SKM-1 (cell line): ENCODE data around the gene SEC31A.
A peak's percentile ranks its signal among the peaks of the same experiment; 100 is the strongest.
"Not testable (repeated sequence)": the region's sequence is repeated elsewhere in the genome, so short reads cannot be mapped to it uniquely, and the experiment has no call there.

Experiments used
- DNase-seq: peaks from one replicate; lab custom pipeline; 2025; ENCODE audit not compliant: unreplicated experiment; lab: John Stamatoyannopoulos, UW

SEC31A gene

DNA sequence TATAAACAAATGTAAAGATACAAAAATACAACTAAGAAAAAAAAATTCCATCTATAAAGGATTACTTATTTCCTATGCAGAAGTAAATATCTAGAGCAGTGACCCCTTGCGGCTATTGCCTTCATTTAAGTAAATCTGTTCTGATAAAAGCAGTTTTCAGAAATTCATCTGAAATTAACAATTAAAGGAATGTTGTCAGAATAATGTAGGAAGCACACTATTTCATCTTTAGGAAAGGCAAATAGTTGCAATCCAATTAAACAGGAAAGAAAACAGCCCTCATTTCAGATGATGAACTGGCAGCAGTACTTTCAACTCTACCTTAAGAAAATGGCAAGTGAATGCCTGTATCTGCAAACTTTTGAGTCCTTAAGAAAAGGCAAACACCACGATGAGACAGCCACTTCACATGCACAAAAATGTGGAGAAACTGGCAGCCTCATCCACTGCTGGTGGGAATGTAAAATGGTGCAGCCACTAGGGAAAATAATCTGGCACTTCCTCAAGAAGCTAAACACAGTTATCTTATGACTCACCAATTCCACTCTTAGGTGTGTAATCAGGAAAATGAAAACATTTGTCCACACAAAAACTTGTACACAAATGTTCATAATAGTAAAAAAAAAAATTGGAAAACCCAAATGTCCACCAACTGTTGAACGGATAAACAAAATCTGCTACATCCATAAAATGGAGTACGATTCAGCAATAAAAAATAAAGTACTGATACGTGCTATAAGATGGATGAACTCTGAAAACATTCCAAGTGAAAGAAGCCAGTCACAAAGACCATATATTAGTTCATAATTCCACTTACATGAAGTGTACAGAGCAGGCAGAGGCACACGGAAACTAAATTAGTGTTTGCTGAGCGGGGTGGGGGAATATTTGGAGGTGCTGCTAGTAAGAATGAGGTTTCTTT, 7.6 kb upstream of the SEC31A start:
- DNase-seq, result no peak

- DNase-seq, result no peak
These were observed 5.8 kb upstream of the SEC31A start for GRCh38 chr4:82896755-82897154.

DNA sequence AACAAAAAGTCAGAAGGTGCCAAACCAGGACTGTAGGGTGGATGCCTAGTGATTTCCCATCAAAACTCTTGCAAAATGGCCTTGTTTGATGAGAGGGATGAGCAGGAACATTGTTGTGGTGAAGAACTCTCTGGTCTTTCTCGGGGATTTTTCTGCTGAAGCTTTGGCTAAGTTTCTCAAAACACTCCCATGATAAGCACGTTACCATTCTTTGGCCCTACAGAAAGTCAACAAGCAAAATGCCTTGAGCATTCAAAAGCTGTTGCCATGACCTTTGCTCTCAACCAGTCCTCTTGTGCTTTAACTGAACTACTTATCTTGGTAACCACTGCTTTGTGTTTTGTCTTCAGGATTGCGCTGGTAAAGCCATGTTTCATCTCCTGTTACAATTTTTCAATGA, 3.0 kb upstream of the SEC31A start:
- DNase-seq, result no peak

- no peak for DNase-seq
These were observed 1.5 kb upstream of the SEC31A start for GRCh38 chr4:82892467-82892802.

GRCh38 chr4:82891707-82892466, 934 bp upstream of the SEC31A start:
- no peak for DNase-seq

DNA sequence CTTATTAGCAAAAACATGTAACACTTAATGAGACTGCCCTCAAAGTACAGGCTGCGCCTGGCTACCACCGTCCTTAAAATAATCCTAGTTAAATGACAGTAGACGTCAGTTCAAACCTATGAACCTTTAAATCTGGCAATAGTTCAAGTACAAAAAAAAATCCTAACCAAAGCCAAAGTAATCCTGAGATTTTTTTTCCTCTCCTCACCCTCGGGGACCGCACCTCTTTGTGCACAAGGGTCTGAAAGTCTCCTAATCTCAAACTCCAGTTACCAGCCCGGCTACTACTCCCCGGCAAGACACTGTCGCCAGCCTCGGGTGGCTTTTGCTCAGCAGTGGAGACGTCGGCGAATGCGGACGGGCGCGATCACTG, 439 bp downstream of the SEC31A start:
- no peak for DNase-seq

DNA sequence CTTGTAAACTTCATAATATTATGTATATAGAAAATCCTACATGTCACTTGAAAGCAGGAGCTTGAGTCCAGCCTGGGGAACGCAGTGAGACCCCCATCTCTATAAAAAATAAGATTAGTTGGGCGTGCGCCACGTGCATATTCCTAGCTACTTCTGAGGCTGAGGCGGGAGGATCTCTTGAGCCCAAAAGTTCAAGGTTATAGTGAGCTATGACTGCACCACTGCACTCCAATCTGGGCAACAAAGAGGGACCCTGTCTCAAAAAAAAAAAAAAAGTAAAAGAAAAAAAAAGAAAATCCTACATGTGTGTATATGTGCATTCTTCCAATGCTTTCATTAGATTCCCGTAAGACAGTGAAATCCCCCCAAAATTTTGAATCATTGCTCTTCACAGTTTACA, 1.7 kb downstream of the SEC31A start:
- no peak for DNase-seq

- no peak for DNase-seq
These were observed 4.6 kb downstream of the SEC31A start for GRCh38 chr4:82886147-82886942.

GRCh38 chr4:82885410-82885809, 5.5 kb downstream of the SEC31A start:
- no peak for DNase-seq

- no peak for DNase-seq
These were observed 22.4 kb downstream of the SEC31A start for GRCh38 chr4:82868572-82868971.

- no peak for DNase-seq
These were observed 24.1 kb downstream of the SEC31A start for GRCh38 chr4:82866706-82867385.

DNA sequence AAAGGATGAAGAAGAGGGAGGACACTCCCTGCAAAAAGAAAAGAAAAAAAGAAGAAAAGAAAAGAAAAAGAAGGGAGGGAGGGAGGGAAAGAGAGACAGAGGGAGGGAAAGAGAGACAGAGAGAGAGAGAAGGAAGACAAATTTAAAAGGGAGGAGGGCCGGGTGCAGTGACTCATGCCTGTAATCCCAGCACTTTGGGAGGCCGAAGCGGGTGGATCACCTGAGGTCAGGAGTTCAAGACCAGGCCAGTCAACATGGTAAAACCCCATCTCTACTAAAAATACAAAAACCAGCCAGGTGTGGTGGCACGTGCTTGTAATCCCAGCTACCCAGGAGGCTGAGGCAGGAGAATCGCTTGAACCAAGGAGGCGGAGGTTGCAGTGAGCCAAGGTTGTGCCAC, 24.9 kb downstream of the SEC31A start:
- DNase-seq, result not testable (repeated sequence)

- peak; percentile 73 for DNase-seq
These were observed 25.4 kb downstream of the SEC31A start for GRCh38 chr4:82865592-82865991.

DNA sequence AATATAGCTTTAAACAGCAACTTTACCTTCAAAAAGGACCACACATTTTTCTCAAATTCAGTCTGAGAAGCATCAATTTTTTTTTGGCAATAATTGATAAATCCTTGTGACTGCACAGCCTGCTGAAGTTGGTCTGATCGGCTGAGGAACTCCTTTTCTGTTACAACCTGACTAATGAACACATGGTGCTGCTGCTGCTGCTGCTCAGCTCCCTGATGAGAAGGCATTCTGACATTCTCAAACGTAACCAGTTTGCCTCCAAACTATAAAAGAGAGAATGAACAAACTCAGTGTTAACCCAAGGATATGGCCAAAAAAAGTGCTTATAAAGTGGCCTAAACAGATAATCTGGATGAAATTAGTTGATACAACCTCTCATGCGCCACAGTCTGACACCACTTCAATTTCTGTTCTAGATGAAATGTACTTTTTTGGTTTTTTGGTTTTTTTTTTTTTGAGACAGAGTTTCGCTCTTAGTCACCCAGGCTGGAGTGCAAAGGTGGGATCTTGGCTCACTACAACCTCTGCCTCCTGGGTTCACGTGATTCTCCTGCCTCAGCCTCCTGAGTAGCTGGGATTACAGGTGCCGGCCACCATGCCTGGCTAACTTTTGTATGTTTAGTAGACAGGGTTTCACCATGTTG, 26.5 kb downstream of the SEC31A start:
- DNase-seq, result no peak

DNA sequence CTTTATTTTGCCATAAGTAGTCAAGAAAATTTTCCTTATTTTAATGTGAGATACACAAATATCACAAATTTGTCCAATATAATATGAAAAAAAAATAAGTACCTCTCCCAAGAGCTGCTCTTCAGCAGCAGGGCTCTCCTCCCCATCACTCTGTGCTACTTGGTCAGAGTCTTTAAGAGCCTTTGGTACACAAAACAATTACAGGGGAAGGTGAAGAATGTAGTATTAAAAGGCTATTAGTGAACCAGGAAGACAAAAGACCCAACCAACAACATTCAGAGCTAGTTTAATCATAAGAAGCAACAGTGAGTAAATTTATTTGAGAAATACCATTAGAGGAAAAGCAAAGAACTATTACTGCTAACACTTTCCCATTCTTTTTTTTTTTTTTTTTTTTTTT, 29.4 kb downstream of the SEC31A start:
- DNase-seq, result no peak

GRCh38 chr4:82860487-82860886, 30.5 kb downstream of the SEC31A start:
- not testable (repeated sequence) for DNase-seq

- no peak for DNase-seq
These were observed 38.1 kb downstream of the SEC31A start for GRCh38 chr4:82852751-82853285.

GRCh38 chr4:82851885-82852750, 38.8 kb downstream of the SEC31A start:
- peak; percentile 7 for DNase-seq

DNA sequence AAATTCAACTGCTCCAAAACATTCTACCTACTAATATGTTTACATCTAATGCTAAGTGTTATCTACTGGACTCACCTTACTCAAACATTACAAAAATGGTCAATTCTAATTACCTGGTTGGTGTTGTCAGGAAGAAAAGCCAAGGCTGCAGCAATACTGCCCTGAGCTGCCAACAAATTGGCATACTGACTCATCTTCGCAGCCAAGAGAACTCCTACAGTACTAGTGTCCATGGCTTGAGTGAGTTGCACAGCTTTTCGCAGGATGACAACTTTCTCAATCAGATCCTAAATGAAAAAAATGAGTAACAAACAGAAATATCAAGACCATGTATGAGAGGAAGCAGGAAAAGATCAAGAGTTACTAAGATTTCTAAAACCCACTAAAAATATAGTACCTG, 39.6 kb downstream of the SEC31A start:
- no peak for DNase-seq
